Fibroblast of pulmonary artery (primary cell): ENCODE measurements around the gene DYNC2H1.

Source experiments
- DNase-seq: peaks from one replicate; pipeline ENCODE4 v3.0.0-alpha.2; 2010; ENCODE audit warnings: low read depth
- H3K4me3 ChIP-seq: replicated peaks from 2 replicates; pipeline ENCODE4 v1.5.1; 2011; ENCODE audit warnings: low read depth, mild to moderate bottlenecking, control low read depth, low read length, moderate library complexity
- TF ChIP-seq, protein P1 (sequence below): IDR thresholded peaks from 2 replicates; pipeline ENCODE4 v1.5.1; 2011; ENCODE audit warnings: mild to moderate bottlenecking, control low read depth, low read length, inconsistent platforms; ENCODE audit errors: missing control alignments

Gene DYNC2H1

DNA sequence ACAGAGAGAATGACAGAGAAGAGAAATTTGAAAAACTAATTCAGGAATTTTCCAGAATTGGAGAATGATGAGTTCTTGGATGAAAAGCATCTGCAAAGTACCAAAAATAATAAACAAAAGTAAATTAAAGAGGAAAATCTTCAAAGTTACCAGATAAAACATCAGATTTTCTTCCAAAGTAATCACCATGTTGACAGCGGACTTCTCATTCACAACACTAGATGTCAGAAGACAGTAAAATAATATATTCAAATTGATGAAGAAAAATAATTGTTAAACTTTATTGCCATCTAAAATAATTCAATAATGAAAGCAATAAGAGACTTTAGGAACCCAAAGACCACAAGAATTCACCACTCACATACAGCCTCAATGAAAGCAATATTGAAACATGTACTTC, 355.2 kb downstream of the DYNC2H1 start:
- DNase-seq: no peak
- TF ChIP-seq, protein P1, sequence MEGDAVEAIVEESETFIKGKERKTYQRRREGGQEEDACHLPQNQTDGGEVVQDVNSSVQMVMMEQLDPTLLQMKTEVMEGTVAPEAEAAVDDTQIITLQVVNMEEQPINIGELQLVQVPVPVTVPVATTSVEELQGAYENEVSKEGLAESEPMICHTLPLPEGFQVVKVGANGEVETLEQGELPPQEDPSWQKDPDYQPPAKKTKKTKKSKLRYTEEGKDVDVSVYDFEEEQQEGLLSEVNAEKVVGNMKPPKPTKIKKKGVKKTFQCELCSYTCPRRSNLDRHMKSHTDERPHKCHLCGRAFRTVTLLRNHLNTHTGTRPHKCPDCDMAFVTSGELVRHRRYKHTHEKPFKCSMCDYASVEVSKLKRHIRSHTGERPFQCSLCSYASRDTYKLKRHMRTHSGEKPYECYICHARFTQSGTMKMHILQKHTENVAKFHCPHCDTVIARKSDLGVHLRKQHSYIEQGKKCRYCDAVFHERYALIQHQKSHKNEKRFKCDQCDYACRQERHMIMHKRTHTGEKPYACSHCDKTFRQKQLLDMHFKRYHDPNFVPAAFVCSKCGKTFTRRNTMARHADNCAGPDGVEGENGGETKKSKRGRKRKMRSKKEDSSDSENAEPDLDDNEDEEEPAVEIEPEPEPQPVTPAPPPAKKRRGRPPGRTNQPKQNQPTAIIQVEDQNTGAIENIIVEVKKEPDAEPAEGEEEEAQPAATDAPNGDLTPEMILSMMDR: no peak
- no peak overlapping the region for H3K4me3 ChIP-seq

DNA sequence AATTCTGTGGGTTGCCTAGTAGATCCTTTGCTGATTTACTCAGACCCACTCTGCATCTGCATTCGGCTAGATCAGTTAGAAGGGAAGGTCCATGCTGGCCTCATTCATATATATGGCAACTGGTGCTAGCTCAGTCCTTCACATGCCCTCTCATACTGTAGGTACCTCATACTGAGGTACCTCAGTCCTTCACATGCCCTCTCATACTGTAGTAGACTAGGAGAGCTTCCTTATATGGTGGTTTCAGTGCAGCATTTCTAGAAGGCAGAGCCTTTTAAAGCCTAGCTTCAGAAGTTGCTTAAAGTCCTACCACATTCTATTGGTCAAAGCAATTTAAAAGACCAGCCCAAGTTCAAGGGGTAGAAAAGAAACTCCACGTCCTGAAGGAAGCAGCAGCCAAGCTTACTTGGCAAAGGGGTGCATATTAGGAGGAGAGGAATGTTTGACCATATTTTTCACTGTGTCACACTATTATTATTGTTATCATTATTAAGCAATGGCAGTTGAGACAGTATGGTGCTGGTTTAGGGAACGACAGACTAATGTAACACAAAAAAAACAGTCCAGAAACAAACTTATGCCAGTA, 356.4 kb downstream of the DYNC2H1 start:
- peak; percentile 23 for DNase-seq
- TF ChIP-seq, protein P1: no peak
- no peak overlapping the region for H3K4me3 ChIP-seq

DNA sequence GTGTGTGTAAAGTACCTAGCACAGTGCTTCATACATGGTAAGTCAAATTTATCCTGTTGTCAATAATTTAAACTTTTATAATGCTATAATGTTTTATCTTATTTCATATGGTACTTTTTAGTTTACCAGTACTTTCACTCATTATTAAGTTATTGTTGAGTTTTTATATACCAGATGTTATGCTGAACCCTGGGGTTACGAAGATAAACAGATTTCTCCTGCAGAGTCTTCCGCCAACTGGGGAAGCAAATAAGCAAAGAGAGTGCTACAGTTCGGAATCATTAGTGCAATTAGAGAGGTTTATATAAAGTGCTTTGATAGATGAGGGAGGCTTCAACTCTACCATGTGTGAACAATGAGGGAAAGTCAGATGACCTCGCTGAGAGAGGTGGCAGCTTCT, 362.3 kb downstream of the DYNC2H1 start:
- no peak for DNase-seq
- TF ChIP-seq, protein P1: no peak
- H3K4me3 ChIP-seq: no peak overlapping the region

DNA sequence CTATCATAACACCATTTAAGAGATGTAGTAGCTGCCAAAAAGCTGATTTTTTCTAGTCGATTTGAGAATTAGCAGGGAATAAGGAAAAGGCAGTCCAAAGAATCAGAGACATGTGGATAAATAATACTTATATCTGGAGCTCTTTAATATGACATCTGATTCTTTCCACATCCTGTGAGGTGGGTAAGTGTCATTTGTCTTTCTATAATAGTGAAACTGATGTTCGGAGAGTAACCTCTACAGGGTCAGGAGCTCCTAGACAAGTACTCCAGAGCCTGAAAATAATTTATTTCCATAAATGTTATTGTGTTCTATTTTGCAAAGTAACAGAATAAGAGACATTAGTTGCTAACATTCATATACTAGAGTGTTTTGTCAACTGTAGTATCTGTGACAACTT, 367.6 kb downstream of the DYNC2H1 start:
- TF ChIP-seq, protein P1: no peak
- no peak for DNase-seq
- H3K4me3 ChIP-seq: no peak overlapping the region

DNA sequence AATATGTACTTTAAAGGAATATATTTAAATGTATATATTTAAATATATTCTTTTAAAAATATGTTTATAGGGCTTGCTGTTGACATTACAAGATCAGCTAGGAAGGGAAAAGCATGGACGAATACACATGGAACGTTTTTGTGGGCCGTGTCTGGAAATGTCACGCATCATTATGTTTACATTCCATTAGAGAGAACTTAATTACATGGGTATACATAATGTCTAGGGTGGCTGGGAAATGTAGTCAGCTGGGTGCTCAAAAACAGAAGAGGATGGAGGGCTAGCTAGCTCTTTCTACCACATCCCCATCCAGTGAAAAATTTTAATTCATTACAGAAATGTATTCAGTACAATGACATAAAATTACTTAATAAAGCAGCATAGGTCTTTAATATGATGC, 371.2 kb downstream of the DYNC2H1 start:
- TF ChIP-seq, protein P1: no peak
- no peak for DNase-seq

DNA sequence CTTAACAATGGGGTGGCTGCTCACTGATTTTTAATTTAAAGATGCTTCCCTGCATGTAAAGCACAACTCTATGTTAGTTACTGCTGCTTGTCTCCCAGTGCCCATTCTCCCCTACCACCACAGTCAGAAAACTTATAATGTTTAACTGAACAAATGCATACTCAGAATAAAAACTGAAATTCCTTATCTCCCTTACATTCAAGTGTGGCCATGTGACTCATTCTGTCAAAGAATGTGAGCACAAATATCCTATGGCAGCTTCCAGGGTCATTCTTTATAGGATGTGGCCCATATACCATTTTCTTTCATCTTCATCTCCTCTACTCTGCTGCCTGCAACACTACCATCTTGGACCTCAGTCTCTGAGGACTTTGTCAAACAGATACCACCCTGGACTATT, 374.8 kb downstream of the DYNC2H1 start:
- TF ChIP-seq, protein P1: no peak
- H3K4me3 ChIP-seq: no peak overlapping the region
- no peak for DNase-seq

More for the DNA sequence above, 371.2 kb downstream of the DYNC2H1 start:
- H3K4me3 ChIP-seq: no peak overlapping the region

DNA sequence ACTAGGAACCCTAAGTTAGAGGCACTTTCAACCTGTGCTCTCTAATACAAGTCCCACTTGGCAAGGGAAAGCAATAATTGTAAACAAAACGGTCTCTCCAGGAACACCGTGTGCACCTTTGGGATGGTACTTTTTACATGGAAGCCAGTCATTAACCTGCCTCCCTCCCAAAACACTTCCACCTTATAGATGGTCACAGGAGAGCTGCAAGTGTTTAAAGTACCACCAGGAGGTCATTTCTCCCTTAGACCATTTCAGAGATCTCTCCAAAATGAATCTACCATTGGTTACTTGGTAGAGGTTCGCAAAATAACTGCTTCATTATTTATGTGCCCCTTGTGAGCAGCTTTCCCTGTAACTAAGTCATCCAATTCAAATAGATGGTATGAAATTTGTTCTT, 375.3 kb downstream of the DYNC2H1 start:
- no peak overlapping the region for H3K4me3 ChIP-seq
- TF ChIP-seq, protein P1: no peak
- no peak for DNase-seq
